Activated CD8-positive, alpha-beta memory T cell treated with anti-CD3 and anti-CD28 coated beads, Interleukin-2, amount 50 U/mL, for 1 hour (primary cell): Measurements from ENCODE around the gene CPN2.

ENCODE experiments used
- DNase-seq: peaks from one replicate; pipeline ENCODE4 v3.0.0-alpha.2; 2020; ENCODE audit errors: extremely low read depth

Gene CPN2

DNA sequence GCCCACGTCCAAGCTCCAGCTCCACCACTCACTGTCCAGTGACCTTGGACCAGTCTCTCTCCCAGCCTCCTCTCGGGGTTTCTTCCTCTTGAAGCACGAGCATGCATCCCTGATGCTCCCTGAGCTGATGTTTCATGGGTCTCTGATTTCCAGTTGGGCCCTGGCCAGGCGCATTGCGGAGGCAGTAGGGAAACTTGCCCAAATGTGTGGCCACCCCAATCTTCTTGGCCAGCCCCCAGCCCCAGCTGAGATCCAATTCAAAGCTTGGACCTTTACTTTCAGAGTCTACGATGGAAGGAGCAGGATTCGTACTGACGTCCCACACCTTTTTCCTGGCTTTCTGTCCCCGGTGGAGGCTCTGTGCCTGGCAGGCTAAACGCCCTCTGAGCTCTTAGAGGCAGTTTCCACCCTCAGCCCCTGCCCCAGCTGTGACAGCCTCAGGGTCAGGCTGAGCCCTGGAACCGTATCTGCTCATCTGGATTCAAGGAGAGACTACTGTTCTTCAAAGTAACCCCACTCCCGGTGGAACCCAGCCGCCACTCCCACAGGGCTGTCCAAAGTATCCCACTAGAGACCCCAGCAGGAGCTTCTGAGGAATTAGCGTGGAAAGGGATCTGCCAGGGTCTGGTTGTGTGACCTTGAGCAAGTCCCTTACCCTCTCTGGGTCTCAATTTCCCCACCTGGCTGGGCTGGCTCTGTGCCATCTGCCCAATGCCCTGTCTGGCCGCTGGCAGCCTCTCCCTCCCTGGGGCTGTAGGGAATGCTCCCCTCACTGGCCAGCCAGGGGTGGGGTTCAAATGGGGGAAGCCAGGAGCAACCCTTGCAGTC lies 37.4 kb downstream of the CPN2 start:
- DNase-seq = no peak

DNA sequence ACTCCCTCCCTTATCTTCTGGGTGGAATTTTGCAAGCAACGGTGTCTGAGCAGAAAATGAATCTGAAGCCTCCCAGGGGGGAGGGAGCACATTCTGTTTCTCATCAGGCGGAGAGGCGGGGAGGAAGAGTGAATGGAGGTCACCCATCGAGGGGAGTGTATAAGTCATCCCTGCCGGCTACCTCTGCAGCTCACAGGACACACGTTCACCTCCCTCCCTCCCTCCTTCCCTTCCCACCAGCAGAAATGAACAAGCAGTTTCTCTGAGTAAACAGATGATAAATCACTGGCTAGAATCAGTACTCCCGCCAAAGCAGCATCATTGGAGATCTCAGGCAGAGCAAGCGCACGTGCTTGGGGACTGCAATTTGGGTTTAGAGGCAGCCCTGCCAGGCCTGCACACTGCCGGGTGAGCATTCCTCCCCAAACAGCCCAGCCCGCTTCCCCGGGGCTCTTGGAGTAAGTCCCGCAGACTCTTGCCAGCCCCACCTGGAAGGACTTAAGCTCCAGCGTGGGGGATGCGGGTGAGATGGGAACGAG lies 38.3 kb downstream of the CPN2 start:
- DNase-seq = no peak

DNA sequence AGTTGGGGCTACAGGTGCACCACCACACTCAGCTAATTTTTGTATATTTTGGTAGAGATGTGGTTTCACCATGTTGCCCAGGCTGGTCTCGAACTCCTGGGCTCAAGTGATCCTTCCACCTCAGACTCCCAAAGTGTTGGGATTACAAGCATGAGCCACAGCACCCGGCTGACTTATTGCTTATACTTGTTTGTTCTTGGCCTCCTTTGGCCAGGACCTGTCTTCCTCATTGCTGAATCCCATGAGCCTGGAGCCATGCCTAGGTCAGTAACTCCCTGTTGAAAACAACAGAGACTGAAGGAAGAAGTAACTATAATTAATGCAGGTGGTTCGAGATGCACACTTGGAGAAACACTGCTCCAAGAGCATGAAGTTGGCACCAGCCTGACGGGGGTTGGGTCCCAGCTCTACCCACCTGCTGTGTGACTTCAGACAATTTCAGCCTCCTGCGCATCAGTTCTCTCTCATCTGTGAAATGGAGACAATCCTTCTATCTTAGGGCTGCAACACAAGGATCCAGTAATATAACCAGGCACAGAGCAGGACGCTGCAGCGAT lies 38.9 kb downstream of the CPN2 start:
- no peak for DNase-seq

DNA sequence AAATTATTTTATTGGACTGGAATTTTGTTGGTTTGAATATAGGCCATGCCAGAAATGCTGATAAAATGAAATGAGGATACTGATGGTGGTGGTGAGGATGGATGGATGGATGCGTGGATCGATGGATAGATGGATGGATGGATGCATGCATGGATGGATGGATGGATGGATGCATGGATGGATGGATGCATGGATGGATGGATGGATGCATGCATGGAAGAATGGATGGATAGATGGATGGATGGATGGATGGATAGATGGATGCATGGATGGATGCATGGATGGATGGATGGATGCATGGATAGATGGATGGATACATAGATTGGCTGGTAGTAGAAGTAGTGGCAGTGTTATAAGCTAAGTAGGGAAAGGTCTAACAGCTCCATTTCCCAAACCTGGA lies 40.1 kb downstream of the CPN2 start:
- no peak for DNase-seq

DNA sequence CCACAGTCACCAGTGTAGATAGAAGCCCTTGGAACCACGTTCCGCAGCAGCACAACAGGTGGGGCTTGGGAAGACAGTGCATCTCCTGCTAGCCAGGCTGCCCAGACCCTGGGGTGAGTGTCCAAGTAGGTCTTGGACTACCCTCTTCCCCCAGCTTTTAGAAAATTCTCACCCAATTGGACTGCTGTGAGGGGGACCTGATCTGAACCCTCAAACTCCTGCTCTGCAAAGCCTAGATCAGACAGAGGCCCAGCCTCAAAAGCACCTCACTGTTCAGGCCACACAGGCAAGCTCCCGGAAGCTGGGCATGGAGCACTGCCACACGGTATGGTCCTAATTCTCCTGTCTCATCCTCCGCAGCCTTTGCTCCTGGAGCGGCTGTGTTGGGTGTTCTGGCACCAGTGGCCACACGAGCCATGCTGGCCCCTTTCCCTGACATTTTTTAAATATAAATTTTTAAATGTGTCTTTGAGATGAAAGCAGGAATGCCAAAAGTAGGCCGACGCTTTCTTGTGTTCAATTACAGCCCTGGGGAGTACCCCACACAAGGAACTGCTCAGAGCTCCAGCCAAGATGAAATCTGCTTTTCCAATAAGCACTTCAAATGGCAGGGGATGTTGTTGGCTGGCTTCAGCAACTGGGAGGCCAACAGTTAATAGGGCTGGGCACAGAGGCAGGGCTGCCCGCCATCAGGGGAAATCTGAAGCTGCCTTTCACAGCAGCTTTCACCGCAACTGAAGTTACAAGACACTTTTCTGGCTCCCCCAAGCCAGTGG lies 40.9 kb downstream of the CPN2 start:
- DNase-seq = no peak

DNA sequence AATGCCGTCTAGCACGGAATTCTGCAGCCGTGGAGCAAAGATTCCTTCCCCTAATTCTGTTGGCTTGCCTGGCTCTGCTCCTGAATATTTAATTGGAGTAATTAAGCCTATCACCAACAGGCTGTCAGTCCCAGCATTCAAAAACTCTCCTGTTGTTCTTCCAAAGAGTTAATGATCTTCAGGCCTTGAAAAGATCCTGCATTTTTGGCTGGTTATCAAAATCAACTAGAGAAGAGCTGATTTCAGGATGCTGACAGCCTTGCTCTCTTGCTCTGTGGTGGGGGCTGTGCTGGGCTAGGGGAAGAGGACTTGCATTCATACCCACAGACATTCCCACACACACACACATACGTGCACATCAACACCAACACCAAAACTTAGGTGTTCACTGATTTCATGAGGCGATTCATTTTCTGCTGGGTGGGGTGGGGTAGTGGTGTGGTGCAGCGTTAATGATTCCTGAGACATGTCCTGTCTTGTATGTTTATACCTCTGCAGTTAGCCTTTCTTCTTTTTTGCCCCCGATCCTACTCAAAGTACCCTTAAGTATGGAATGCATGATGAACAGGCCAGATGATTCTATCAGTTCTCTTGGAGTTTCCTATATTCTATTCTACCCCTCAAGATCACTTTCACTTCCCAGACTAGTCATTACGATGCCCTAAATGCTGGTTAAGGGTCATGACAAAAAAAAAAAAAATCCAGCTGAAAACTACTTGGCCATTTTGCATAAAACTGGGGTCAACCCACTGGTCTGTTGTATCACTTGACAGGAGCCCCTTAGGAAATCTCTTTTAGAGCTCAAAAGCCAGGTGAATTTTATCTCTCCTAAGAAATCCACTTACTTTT lies 42.3 kb downstream of the CPN2 start:
- no peak for DNase-seq

DNA sequence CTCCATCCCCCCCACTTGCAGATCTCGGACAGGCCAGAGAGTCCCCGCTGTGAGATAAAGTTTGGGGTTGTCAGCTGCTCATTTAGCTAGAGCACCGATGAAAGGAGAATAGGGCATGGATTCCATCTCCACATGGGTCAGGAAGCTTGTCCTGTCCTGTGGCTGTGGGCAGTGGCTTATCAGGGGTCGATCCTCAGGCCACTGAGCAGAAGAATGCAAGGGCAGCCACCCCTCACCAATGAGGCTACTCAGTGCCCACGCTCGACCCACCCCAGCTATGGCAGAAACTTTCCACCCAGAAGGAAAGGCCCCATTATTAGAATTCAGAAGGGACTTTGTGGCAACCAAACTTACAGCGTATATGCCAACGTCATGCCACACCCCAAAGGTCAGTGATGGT lies 43.3 kb downstream of the CPN2 start:
- no peak for DNase-seq

DNA sequence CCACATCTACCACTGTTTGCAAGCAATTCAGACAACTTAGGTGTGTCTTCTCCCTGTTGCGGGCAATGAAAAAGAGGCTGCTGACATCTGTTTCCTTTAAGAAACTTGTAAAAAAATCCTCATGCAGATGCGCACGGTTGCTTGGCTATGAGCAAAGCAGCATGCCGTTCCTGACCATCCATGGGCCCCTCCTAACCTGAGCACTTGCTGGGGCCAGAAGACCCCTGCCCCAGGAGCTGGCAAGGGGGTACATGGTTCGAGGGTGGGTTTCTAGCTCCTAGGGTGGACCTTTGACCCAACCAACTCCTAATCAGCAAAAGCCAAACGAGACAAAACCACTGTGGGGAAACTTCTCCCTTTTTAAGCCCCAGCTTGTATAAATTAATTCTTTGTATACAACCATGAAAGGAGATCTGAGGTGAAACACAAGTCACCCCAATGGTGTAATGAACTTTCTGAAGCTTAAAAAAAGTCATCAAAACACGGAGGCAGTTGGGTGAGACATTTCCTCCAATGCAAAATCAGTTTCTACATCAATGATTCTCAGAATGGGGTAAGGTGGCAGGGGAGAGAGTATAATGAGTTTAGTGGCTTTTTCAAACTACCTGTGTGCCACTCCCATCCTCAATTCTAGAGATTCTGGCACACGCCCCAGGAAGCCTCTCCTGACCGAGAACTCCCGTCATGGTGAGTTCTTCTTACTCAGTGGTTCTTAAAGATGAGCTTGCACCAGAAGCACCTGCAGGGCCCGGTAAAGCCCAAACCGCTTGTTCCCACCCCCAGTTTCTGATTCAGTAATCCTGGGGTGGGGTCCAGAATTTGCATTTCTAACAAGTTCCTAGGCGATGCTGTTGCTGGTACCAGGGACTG lies 44.1 kb downstream of the CPN2 start:
- no peak for DNase-seq

DNA sequence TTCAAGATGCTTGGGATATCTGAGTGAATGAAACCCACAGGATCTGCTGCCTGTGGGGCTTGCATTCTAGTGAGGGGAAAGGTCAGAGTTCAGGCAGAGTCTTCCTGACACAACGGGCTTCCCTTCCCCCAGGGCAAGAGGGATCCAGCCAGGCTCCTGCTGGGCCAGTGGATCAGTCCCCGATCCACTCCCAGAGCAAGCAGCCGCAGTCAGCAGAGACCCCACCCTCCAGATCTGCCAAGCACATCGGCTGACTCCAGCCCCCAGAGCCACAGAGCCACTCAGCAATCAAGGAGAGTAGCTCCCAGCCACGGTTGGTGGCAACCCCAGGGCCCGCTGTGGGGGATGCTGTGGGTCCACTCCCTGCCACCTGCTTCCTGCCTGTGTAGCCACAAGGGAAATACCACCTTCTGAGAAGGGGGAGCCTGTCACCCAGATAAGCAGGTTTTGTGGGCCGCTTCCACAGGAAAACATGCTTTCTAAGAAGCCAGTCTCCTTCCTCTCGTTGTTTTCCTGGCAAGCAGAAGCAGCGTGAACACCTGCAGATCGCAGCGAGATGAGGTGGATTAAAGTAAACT lies 44.9 kb downstream of the CPN2 start:
- no peak for DNase-seq

DNA sequence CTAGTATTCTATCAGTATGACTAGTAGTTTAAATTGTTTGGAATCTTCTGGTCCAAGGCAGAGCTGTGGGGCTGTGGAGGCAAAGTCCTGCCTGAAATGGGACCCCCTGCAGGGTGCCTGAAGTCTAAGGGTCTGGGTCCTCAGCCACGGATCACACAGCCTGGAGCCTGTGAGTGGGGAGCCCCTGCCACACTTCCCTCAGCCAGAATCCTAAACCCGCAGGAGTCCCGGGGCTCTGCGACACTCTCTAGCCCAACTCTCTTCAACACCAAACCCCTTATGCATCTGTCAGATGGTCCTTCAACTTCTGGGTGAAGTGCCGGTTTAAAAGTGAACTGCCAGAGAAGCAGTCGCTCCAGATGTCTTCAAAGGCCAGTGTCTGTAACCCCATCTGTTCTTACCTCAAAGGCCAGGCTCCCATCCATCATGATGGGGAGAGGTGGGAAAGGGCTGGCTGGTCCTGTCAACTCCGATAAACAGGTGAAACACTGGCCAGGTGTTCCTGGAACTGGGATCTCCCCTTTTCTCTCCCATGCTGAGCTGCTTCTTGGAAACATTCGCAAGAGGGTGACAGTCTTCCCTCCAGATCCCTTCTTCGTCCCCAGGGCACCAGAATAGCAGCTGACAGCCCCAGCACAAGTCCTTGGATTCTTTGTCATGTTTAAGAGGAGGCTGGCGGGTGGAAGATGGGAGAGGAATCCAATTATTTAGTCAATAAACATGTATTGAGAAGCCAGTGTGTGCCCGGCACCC lies 45.6 kb downstream of the CPN2 start:
- DNase-seq = no peak

DNA sequence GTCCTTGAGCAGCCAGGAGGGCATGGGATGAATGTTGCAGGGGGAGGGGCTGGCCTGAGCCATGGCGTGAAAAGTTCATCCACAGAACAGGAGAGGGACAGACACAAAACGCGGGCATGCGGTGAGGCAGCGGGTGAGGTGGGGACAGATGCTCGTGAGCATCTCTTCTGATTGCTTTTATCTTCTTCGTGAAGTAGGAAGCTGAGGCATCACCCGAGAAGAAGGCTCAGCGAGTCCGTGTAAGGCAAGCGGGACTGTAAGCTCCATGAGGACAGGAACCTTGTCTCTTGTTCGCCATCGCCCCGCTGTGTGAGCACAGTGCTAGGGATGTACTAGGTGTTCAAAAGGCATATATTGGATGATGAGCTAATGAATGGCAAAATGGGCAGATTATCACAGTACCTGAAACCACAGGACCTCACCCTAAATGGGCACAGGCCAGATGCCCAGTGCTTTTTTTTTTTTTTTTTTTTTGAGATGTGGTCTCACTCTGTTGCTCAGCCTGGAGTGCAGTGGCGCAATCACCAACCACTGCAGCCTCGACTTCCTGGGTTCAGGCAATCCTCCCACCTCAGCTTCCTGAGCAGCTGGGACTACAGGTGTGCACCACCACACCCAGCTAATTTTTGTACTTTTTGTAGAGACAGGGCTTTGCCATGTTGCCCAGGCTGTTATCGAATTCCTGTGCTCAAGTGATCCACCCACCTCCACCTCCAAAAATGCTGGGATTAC lies 46.8 kb downstream of the CPN2 start:
- DNase-seq = no peak

DNA sequence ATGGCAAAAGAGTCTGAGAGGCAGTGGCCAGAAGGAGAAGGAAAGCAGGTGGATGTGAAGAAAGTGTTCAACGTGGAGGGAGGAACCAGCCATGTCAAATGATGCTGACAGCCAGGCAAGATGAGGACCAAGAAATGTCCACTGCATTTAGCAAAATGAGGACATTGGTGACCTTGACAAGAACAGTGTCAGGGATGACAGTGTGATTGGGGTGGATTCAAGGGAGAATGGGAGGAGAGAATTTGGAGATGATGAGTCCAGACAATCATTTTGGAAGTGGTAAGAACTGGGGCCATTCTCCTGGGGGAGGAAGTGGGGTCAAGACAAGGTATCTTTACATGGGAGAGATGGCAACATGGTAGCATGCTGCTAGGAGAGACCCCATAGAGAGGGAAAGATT lies 47.4 kb downstream of the CPN2 start:
- no peak for DNase-seq

DNA sequence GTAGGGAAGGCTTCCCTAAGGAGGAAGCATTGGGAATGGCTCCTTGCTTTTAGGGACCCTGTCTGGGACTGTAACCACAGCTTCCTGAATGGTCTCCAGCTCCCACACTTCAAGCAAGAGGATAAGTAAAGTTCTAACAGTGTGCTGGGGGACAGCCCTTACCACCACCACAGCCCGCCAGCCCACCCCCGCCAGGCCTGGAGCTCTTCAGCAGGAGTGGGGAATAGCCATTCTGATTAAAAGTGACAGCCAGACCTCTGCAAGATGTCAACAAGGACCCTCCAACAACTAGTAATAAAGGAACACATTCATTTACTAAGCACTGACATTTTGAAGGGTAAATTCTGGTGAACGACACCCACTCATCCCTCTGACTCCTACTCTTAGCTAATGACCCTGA lies 49.4 kb downstream of the CPN2 start:
- no peak for DNase-seq

DNA sequence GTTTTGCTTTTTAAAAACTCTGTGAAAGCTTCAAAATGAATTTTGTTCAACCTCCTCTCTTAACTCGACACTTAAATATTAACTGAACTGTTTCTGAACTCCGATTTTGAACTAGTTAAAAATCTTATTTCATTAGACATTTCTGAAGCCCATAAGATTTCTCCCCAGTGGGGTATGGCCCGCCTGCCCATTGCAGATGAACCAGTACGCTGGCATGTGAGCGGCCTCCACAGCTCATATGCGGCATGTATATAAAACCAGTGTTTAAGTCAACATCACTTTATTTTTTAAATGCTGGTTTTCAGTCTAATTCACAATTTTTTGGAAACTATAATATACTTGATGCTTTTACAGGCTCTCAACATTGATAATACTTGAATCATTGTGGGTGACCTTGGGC lies 50.2 kb downstream of the CPN2 start:
- DNase-seq = no peak

DNA sequence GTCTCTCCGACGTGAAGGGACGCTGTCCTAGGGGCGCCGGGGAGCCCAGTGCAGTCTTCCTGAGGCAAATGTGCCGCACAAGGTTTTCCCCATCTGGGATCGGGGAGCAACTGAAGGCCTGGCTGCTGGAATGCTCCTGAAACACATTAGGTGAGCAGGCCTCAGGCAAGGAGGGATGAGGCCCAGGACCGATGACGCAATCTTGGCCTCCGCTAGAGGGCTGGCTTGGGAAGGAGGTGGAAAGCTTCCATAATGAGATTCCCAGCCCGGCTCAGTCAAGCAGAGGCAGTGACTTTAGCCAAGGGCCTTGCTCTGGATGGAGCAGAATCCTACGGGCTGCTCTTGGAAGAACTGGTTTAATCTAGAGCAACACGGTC lies 50.8 kb downstream of the CPN2 start:
- no peak for DNase-seq

DNA sequence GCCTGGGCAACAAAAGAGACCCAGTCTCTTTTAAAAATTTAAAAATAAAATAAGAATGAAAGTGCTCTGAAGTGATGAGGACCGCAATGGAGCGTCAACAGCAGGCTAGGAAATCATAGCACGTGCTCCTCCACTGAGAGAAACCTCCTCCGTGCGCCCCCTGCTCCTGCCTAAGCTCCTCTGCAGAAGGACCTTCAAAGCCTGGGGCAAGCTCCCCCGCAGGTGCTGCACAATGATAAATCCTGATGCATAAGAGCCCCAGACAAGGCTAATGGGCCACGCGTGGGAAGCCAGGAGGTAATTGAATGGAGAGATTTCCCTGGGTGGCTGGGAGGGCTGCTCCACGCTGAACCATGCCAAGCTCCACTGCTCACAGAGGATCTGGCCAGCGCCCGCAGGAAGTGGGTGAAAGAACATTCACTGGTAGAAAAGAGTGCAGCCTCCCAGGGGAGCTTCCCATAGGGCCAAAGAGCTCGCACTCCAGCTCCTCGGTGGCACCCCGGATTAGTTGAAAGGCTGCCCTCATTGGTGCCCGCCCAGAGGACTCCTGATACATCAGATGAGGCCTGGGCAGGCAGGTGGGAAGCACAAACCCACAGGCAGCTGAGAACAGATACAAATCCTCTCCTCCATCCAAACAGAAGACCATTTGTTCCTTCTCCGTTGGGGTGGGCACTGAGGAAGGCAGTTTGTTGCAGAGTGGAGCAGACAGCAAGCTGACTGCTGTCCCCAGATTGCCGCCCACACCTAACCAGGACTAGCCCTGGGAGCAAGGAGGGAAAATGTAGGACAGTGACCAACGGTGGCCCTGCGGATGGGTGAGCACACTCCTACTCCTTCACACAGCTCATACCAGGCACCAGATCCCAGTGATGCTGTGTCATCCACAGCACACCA lies 52.5 kb downstream of the CPN2 start:
- no peak for DNase-seq

DNA sequence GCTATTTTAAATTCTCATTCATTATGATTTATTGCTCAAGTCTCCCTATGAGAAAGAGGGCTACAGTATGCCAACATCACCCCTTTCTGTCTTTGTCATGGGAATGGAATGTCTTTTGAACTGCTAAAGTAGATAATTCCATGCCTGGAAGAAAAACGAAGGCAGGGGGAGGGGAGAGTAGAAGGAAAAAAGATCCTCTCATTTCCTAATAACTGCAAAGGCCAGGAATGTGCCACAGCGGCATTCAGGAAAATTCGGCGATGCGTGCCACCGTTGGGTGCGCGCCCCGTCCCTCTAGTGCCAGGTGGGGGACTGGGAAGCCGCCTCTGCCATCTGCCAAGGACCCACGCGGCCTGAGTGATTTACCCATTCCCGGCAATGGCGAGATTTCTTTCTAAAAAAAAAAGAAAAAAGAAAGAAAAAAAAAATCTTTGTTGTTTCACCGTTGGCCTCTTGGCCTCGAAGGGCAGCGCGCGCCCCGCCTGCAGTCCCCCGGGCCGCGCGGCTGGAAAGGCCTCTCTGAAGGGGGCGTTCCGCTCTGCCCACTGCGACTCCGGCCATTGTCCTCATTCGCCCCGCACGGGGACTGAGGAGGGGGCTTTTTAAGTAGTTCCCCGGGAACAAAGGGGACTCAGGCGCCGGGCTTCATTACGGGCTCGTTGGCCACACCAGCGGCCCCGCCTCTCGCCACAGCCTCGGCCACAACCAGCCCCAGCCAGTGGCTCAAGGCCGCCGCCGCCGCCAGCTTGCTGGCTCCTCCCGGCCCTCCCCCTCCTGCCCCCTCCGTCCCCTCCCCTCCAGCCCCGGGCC lies 54.5 kb downstream of the CPN2 start:
- no peak for DNase-seq
